HepG2 (cell line): ENCODE measurements around the gene PODXL. TPM values are rescaled to one million over a fixed set of nuclear protein-coding genes. Genes with fewer than 3 reads are reported as not detected.

Experiments
- ATAC-seq: fragments of 200-7000 bp; cut with Tn5 transposase; 3 replicates; pipeline ENCODE4 v1.9.1; 2020; ENCODE audit warnings: mild to moderate bottlenecking, moderate library complexity
- BruUV-seq: library from RNA; stranded (reverse); fragments of 400-500 nt; replicated peaks from 2 replicates; lab custom pipeline; 2021; lab: Mats Ljungman, UMichigan
- CTCF ChIA-PET: fragments of 300-600 bp; formaldehyde crosslinking; extraction: SDS; loops from one replicate; lab custom pipeline; 2021; ENCODE audit warnings: low total read pairs, inconsistent platforms, low intra/inter-chr PET ratio; lab: Yijun Ruan, JAX
- POLR2A ChIA-PET: fragments of 350-600 bp; sonication (Branson Sonifier 250); formaldehyde crosslinking; loops from one replicate; lab custom pipeline; 2020; ENCODE audit warnings: antibody characterized with exemption, inconsistent platforms; lab: Yijun Ruan, JAX
- DNase-seq: peaks from one replicate; pipeline ENCODE4 v3.0.0-alpha.2; 2015; ENCODE audit warnings: low spot score
- FAIRE-seq: peaks from 3 replicates; lab custom pipeline; 2011; peaks lifted over from hg19 to GRCh38; lab: Jason Lieb, UNC
- H2AFZ ChIP-seq: one replicate; pipeline ENCODE4 v1.6.1; 2011; ENCODE audit warnings: low read length, inconsistent platforms
- H3K27ac ChIP-seq: fragments of 300-600 bp; 3 replicates; pipeline ENCODE4 v1.8.0; 2011; ENCODE audit warnings: mixed run types, mild to moderate bottlenecking, mixed read lengths, low read length, inconsistent platforms; ENCODE audit not compliant: insufficient read depth; ENCODE audit errors: extremely low read length
- H3K27me3 ChIP-seq, 2 experiments: fragments of 200-600 bp in 1 of 2; 2 replicates in 1 of 2; 3 replicates in 1 of 2; pipeline versions ENCODE4 v1.6.0 to v1.8.0; 2011; ENCODE audit warnings: low read length in 2 of 2, mild to moderate bottlenecking in 2 of 2, moderate library complexity in 2 of 2, inconsistent platforms in 1 of 2; ENCODE audit not compliant: insufficient read depth in 2 of 2, control insufficient read depth in 1 of 2
- H3K36me3 ChIP-seq, 2 experiments: fragments of 200-600 bp in 1 of 2; replicated peaks in 1 of 2; 2 replicates in 1 of 2; 3 replicates in 1 of 2; pipeline versions ENCODE4 v1.5.1 to v1.8.0; 2011; ENCODE audit warnings: low read length in 2 of 2, inconsistent platforms in 1 of 2; ENCODE audit not compliant: insufficient read depth in 2 of 2, control insufficient read depth in 1 of 2
- H3K4me1 ChIP-seq: 2 replicates; pipeline ENCODE4 v1.5.1; 2012; ENCODE audit warnings: low read length, inconsistent platforms; ENCODE audit not compliant: insufficient read depth
- H3K4me2 ChIP-seq: 2 replicates; pipeline ENCODE4 v1.6.0; 2011; ENCODE audit warnings: low read depth, low read length, inconsistent platforms
- H3K4me3 ChIP-seq, 3 experiments: fragments of 200-600 bp in 1 of 3; sonication (generic), shearing (Covaris generic) in 1 of 3; replicated peaks in 1 of 3; 2 replicates each; pipeline ENCODE4 v1.5.1; 2011 to 2016; ENCODE audit warnings: low read length in 3 of 3, inconsistent platforms in 2 of 3, low read depth in 2 of 3, mild to moderate bottlenecking in 2 of 3, control low read depth in 1 of 3, mixed read lengths in 1 of 3; ENCODE audit not compliant: insufficient read depth in 1 of 3
- H3K79me2 ChIP-seq: one replicate; pipeline ENCODE4 v1.6.1; 2011; ENCODE audit warnings: low read length, inconsistent platforms; ENCODE audit not compliant: insufficient read depth
- H3K9ac ChIP-seq: 2 replicates; pipeline ENCODE4 v1.6.0; 2011; ENCODE audit warnings: mild to moderate bottlenecking, low read depth, low read length, inconsistent platforms; ENCODE audit not compliant: insufficient read depth
- H3K9me3 ChIP-seq: 2 replicates; pipeline ENCODE4 v1.5.1; 2012; ENCODE audit warnings: mild to moderate bottlenecking, low read length
- H4K20me1 ChIP-seq: 2 replicates; pipeline ENCODE4 v1.6.0; 2011; ENCODE audit warnings: inconsistent platforms, mild to moderate bottlenecking, low read length, moderate library complexity; ENCODE audit not compliant: insufficient read depth
- ADNP ChIP-seq: sonication (generic); formaldehyde crosslinking; IDR thresholded peaks from 2 replicates; pipeline ENCODE4 v1.4.0; 2020; ENCODE audit warnings: missing genetic modification reagents
- CEBPB ChIP-seq: IDR thresholded peaks from 2 replicates; pipeline ENCODE4 v1.6.1; 2011; ENCODE audit warnings: low read depth, low read length, improper control_type of control experiment, borderline replicate concordance
- CEBPG ChIP-seq: IDR thresholded peaks from 2 replicates; pipeline ENCODE4 v1.6.1; 2016
- IRF2 ChIP-seq: IDR thresholded peaks from 2 replicates; pipeline ENCODE4 v1.6.1; 2018; ENCODE audit warnings: missing genetic modification reagents, missing compliant biosample characterization
- RBFOX2 ChIP-seq: fragments of 200-400 bp; formaldehyde crosslinking; IDR thresholded peaks from 2 replicates; pipeline ENCODE4 v1.6.1; 2017; ENCODE audit warnings: low read depth, mild to moderate bottlenecking, low read length
- SETDB1 ChIP-seq: sonication (generic); formaldehyde crosslinking; IDR thresholded peaks from 2 replicates; pipeline ENCODE4 v1.5.1; 2020; ENCODE audit warnings: missing genetic modification reagents, mild to moderate bottlenecking, borderline replicate concordance
- ZNF121 ChIP-seq: sonication (generic); formaldehyde crosslinking; IDR thresholded peaks from 2 replicates; pipeline ENCODE4 v1.5.0; 2020; ENCODE audit warnings: mild to moderate bottlenecking, missing genetic modification reagents
- ZNF17 ChIP-seq: sonication (generic); formaldehyde crosslinking; IDR thresholded peaks from 2 replicates; pipeline ENCODE4 v1.5.0; 2020; ENCODE audit warnings: mild to moderate bottlenecking, missing genetic modification reagents
- ZNF326 ChIP-seq: sonication (generic); formaldehyde crosslinking; IDR thresholded peaks from 2 replicates; pipeline ENCODE4 v1.4.0; 2020; ENCODE audit warnings: missing genetic modification reagents, borderline replicate concordance
- ZNF331 ChIP-seq: sonication (generic); formaldehyde crosslinking; IDR thresholded peaks from 2 replicates; pipeline ENCODE4 v1.4.0; 2020; ENCODE audit warnings: missing genetic modification reagents
- ZNF530 ChIP-seq: sonication (generic); formaldehyde crosslinking; IDR thresholded peaks from 2 replicates; pipeline ENCODE4 v1.5.0; 2020; ENCODE audit warnings: low read depth, mild to moderate bottlenecking, missing genetic modification reagents
- ZNF558 ChIP-seq: sonication (generic); formaldehyde crosslinking; IDR thresholded peaks from 2 replicates; pipeline ENCODE4 v1.9.0; 2022; ENCODE audit warnings: mild to moderate bottlenecking, missing genetic modification reagents, borderline replicate concordance
- WGBS: methylation state at CpG from one replicate; pipeline ENCODE4 v1.1.6; 2017; ENCODE audit warnings: low lambda C conversion rate; 5-methylcytosine and 5-hydroxymethylcytosine counted together
- in situ Hi-C: cut with HindIII; loops from 2 replicates; pipeline ENCODE4 v1.10.0; 2017; ENCODE audit warnings: low pct_unique_long_range_greater_than_20kb; ENCODE audit not compliant: extremely low pct_ligation_motif_present
- intact Hi-C: fragments of 100-400 bp; cut with micrococcal nuclease; formaldehyde crosslinking; loops from one replicate; pipeline ENCODE4 v1.10.0; 2022; ENCODE audit not compliant: unreplicated experiment
- polyA plus RNA-seq, 8 experiments: library from polyadenylated mRNA; depleted of rRNA in 3 of 8; stranded (reverse) in 7 of 8; unstranded in 1 of 8; fragments of >200 nt; fragmentation: Illumina TruSeq in 4 of 8; extraction: Trizol in 4 of 8; gene quantifications; 2 replicates each; pipeline versions ENCODE4 v1.2.1 to v1.2.3, GENCODE V29; 2011 to 2016; ENCODE audit warnings: low read depth in 4 of 8, missing spikeins in 1 of 8, mixed read lengths in 1 of 8; ENCODE audit not compliant: insufficient read depth in 1 of 8
- total RNA-seq, 5 experiments: library from RNA; depleted of rRNA; stranded (reverse); fragments of >200 nt; fragmentation: Illumina TruSeq; extraction: Trizol; gene quantifications; 2 replicates each; pipeline ENCODE4 v1.2.3, GENCODE V29; 2016; ENCODE audit warnings: low read depth in 1 of 5
- TF ChIP-seq, protein P1 (sequence below): sonication (generic); formaldehyde crosslinking; IDR thresholded peaks from 2 replicates; pipeline ENCODE4 v1.4.0; 2020; ENCODE audit warnings: missing genetic modification reagents
- TF ChIP-seq, protein P2 (sequence below): sonication (generic); formaldehyde crosslinking; IDR thresholded peaks from 2 replicates; pipeline ENCODE4 v1.4.0; 2020; ENCODE audit warnings: mild to moderate bottlenecking, low read depth, missing genetic modification reagents
- TF ChIP-seq, protein P3 (sequence below): sonication (generic); formaldehyde crosslinking; IDR thresholded peaks from 2 replicates; pipeline ENCODE4 v1.4.0; 2020; ENCODE audit warnings: missing genetic modification reagents, borderline replicate concordance

The PODXL gene
- total and polyA plus RNA-seq, 2 of the 13 experiments (the other 11 are each of a cell fraction or from before 2014, with no cell fraction given) = 0.22 to 0.54 TPM

DNA sequence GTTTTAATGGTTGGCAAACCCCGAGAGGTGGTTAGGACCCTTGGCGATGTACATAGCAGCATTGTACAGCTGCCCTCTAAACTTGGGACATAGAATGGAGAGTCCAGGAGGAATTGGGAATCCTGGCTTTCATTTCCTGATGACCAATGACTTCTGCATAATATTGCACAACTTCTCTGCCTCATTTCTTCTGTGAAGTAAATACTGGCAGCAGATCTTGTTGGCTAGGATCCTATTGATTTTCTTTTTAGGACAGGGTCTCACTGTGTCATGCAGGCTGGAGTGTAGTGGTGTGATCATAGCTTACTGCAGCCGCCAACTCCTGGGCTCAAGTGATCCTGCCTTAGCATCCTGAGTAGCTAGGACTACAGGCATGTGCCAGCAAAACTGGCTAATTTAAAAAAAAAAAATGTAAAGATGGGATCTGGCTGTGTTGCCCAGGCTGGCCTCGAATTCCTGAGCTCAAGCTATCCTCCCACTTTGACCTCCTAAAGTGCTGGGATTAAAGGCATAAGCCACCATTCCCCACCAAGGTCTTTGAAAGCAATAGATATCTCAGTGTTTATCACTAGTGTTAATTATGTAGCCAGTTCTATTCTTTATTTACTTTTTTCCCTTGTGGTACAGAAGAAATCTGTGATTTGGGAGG lies 58.1 kb downstream of the PODXL start:
- no peak for FAIRE-seq
- BruUV-seq = no TSS peak

DNA sequence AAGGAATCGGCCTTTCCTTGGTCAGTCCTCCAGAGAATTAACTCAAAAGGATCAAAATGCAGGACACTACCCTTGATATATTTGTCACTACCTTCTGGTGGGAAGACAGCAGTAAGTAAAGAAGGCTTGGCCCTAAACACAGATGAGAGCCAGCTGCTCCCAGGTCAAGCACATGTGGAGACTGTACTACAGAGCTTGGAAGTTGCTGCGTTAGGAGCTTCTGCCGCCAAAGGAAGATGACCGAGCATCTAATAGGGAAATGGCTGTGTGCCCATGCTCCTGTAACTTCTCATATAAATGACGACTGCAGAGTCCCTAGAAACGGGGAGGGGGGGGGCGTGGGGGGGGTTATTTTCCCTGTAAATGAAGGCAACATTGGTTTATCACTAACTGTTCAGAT lies 59.0 kb downstream of the PODXL start:
- DNase-seq (no peak), FAIRE-seq (no peak), ATAC-seq (no peak)
- Histone ChIP-seq H2AFZ (no peak overlapping the region), H3K27ac (no peak overlapping the region), H3K27me3 (no peaks in the 10 kb centered on the region), H3K4me2 (no peak overlapping the region), H3K4me3 (no peak overlapping the region), H3K9me3 (no peaks in the 10 kb centered on the region), H4K20me1 (no peaks in the 10 kb centered on the region), H3K79me2 (no peaks in the 10 kb centered on the region), H3K36me3 (peaks cover 4 to 14% of the 10 kb centered on the region in 2 experiments; a peak in 3 of 5 replicates), H3K9ac (no peak overlapping the region), H3K4me1 (peaks cover under 1% of the 10 kb centered on the region; the same call in 1 of the 2 replicates)
- ChIA-PET CTCF (no interaction called here), POLR2A (no interaction called here)
- WGBS = 89% methylated on average over 6 of the region's 7 CpGs
- no TSS peak for BruUV-seq
- in situ Hi-C loops = no loop called here
- intact Hi-C loops = no loop called here
- TF ChIP-seq ZNF326 (CRISPR knock-in tag) (no peak), ZNF17 (CRISPR knock-in tag) (no peak), ADNP (CRISPR knock-in tag) (no peak), RBFOX2 (no peak), ZNF530 (no peak), ZNF331 (CRISPR knock-in tag) (no peak), SETDB1 (CRISPR knock-in tag) (no peak)
- TF ChIP-seq, protein P1, sequence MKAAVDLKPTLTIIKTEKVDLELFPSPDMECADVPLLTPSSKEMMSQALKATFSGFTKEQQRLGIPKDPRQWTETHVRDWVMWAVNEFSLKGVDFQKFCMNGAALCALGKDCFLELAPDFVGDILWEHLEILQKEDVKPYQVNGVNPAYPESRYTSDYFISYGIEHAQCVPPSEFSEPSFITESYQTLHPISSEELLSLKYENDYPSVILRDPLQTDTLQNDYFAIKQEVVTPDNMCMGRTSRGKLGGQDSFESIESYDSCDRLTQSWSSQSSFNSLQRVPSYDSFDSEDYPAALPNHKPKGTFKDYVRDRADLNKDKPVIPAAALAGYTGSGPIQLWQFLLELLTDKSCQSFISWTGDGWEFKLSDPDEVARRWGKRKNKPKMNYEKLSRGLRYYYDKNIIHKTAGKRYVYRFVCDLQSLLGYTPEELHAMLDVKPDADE = no peak
- TF ChIP-seq, protein P2, sequence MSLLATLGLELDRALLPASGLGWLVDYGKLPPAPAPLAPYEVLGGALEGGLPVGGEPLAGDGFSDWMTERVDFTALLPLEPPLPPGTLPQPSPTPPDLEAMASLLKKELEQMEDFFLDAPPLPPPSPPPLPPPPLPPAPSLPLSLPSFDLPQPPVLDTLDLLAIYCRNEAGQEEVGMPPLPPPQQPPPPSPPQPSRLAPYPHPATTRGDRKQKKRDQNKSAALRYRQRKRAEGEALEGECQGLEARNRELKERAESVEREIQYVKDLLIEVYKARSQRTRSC = no peak
- TF ChIP-seq, protein P3, sequence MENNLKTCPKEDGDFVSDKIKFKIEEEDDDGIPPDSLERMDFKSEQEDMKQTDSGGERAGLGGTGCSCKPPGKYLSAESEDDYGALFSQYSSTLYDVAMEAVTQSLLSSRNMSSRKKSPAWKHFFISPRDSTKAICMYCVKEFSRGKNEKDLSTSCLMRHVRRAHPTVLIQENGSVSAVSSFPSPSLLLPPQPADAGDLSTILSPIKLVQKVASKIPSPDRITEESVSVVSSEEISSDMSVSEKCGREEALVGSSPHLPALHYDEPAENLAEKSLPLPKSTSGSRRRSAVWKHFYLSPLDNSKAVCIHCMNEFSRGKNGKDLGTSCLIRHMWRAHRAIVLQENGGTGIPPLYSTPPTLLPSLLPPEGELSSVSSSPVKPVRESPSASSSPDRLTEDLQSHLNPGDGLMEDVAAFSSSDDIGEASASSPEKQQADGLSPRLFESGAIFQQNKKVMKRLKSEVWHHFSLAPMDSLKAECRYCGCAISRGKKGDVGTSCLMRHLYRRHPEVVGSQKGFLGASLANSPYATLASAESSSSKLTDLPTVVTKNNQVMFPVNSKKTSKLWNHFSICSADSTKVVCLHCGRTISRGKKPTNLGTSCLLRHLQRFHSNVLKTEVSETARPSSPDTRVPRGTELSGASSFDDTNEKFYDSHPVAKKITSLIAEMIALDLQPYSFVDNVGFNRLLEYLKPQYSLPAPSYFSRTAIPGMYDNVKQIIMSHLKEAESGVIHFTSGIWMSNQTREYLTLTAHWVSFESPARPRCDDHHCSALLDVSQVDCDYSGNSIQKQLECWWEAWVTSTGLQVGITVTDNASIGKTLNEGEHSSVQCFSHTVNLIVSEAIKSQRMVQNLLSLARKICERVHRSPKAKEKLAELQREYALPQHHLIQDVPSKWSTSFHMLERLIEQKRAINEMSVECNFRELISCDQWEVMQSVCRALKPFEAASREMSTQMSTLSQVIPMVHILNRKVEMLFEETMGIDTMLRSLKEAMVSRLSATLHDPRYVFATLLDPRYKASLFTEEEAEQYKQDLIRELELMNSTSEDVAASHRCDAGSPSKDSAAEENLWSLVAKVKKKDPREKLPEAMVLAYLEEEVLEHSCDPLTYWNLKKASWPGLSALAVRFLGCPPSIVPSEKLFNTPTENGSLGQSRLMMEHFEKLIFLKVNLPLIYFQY (CRISPR knock-in tag) = no peak

More for the DNA sequence above, 58.1 kb downstream of the PODXL start:
- no peaks in the 10 kb centered on the region for H3K27me3 ChIP-seq
- ChIA-PET CTCF (no interaction called here), POLR2A (no interaction called here)
- H3K4me2 ChIP-seq = no peak overlapping the region
- no peak overlapping the region for H2AFZ ChIP-seq
- no peak overlapping the region for H3K9ac ChIP-seq
- peaks cover 4 to 14% of the 10 kb centered on the region in 2 experiments; a peak in 3 of 5 replicates for H3K36me3 ChIP-seq
- peaks cover 9% of the 10 kb centered on the region for H3K4me1 ChIP-seq
- WGBS = 90% methylated on average over 4 of the region's 4 CpGs
- no peak overlapping the region for H3K27ac ChIP-seq
- no peaks in the 10 kb centered on the region for H3K79me2 ChIP-seq
- H3K9me3 ChIP-seq = no peaks in the 10 kb centered on the region
- in situ Hi-C loops (no loop called here), intact Hi-C loops (no loop called here)
- DNase-seq (no peak), ATAC-seq (no peak)
- no peaks in the 10 kb centered on the region for H4K20me1 ChIP-seq
- no peak overlapping the region for H3K4me3 ChIP-seq
- TF ChIP-seq IRF2 (CRISPR knock-in tag) (no peak), CEBPB (peak; percentile 83), ZNF558 (no peak), ZNF121 (CRISPR knock-in tag) (peak; percentile 71), CEBPG (CRISPR knock-in tag) (peak; percentile 55)
